Muscle of leg (tissue), 11 donors: ENCODE measurements around the gene CDC42BPB. TPM values are rescaled to one million over a fixed set of nuclear protein-coding genes. Genes with fewer than 3 reads are reported as not detected.
A peak's percentile ranks its signal among the peaks of the same experiment; 100 is the strongest.

Experiments used
- DNase-seq: peaks from one replicate; pipeline ENCODE4 v3.0.0; 2013
- H3K27ac ChIP-seq: one replicate; pipeline ENCODE4 v1.5.1; 2013; ENCODE audit warnings: mild to moderate bottlenecking, low read length, control low read depth
- H3K27me3 ChIP-seq: one replicate; pipeline ENCODE4 v1.6.1; 2013; ENCODE audit warnings: low read length; ENCODE audit not compliant: control insufficient read depth, insufficient read depth
- H3K36me3 ChIP-seq: one replicate; pipeline ENCODE4 v1.6.1; 2013; ENCODE audit warnings: low read length; ENCODE audit not compliant: control insufficient read depth, insufficient read depth
- H3K4me1 ChIP-seq: one replicate; pipeline ENCODE4 v1.6.1; 2013; ENCODE audit warnings: low read length; ENCODE audit not compliant: control insufficient read depth, insufficient read depth
- H3K4me3 ChIP-seq: one replicate; pipeline ENCODE4 v1.5.1; 2013; ENCODE audit warnings: low read length, control low read depth
- H3K9me3 ChIP-seq: replicated peaks from 2 replicates; pipeline ENCODE4 v1.6.1; 2013; ENCODE audit warnings: low read depth, low read length; ENCODE audit not compliant: control insufficient read depth
- WGBS: methylation state at CpG from one replicate; pipeline ENCODE4 v1.1.5; 2013; ENCODE audit warnings: missing lambda C conversion rate; ENCODE audit not compliant: insufficient coverage; 5-methylcytosine and 5-hydroxymethylcytosine counted together
- polyA plus RNA-seq, 8 donors: library from polyadenylated mRNA; unstranded; fragments of 120-200 nt; gene quantifications; one replicate each; pipeline versions ENCODE4 v1.2.1 to v1.2.3, GENCODE V29; 2013; ENCODE audit warnings: inconsistent platforms in 1 of 8, low replicate concordance in 1 of 8; ENCODE audit not compliant: insufficient read length in 8 of 8, insufficient read depth in 1 of 8
- total RNA-seq: library from RNA; stranded (reverse); fragments of 120-200 nt; gene quantifications from one replicate; pipeline ENCODE4 v1.2.4, GENCODE V29; 2013

CDC42BPB gene
- total and polyA plus RNA-seq, 9 donors, result 34.8 to 65.7 (median 55.4) TPM

DNA sequence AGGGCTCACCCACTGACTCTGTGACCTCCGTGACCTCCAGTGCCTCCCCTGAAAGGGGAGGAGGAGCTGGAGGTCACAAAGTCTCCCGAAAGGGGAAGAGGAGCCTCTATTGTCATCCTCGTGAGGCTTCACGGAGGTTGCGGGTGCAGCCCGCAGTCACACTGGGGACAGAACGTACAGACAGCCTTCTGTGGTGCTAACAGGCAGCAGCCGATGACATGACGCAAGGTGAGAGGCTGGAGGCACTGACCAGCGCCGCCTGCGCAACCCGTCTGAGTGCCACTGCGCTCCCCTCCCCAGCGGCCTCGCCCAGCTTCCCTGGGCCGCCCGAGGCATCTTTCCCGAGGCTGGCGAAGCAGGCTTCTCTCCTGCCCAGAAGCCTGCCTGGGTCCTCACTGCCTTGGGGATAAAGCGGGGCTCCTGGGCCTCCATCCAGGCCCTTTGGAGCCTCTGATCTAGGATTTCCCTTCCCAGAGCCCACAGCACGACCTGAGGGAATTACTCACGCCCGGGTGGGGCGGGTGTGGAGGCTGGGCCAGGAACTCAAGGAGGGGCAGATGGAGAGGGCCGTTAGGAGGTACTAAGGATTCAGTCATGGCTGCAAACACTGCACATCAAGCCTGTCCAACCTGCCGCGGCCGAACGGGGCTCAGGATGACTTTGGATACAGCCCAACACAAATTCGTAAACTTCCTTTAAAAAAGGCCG, 14.3 kb upstream of the CDC42BPB start:
- Histone ChIP-seq H3K9me3 (no peaks in the 10 kb centered on the region), H3K36me3 (no peaks in the 10 kb centered on the region), H3K27me3 (peaks cover 2% of the 10 kb centered on the region), H3K27ac (no peak overlapping the region), H3K4me1 (peaks cover 9% of the 10 kb centered on the region), H3K4me3 (no peak overlapping the region)
- 74% methylated on average over 25 of the region's 32 CpGs for WGBS
- no peak for DNase-seq

DNA sequence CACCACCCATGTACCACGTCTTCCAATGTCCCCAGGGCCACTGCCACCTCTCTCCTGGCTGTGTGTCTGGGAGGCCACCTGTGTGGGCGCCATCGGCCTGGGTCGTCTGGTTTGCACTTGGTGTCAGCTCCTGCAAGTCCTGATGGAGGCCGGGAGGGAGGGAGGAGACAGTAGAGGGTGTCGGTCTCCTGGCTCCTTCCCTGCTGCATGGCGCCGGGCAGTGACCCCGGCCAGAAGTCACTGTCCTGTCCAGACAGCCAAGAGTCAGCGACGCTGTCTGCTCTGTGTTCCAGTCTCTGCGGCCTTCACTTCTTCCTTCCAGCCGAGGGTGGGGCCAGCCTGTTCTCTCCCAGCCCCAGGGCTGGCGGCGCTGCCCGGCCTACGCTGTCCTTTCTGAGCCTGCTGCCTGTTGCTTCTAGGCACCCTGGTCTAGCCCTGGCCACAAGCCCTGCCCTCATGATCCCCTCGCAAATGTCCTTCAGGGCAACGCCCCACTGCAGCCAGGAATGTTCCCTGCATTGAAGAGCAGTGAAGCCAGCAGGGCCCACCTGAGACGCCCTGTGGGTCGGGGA, 13.7 kb upstream of the CDC42BPB start:
- DNase-seq, result no peak
- WGBS, result 75% methylated on average over 17 of the region's 21 CpGs
- Histone ChIP-seq H3K9me3 (no peaks in the 10 kb centered on the region), H3K27me3 (peaks cover 2% of the 10 kb centered on the region), H3K4me1 (peaks cover 9% of the 10 kb centered on the region), H3K36me3 (no peaks in the 10 kb centered on the region), H3K4me3 (no peak overlapping the region), H3K27ac (no peak overlapping the region)

DNA sequence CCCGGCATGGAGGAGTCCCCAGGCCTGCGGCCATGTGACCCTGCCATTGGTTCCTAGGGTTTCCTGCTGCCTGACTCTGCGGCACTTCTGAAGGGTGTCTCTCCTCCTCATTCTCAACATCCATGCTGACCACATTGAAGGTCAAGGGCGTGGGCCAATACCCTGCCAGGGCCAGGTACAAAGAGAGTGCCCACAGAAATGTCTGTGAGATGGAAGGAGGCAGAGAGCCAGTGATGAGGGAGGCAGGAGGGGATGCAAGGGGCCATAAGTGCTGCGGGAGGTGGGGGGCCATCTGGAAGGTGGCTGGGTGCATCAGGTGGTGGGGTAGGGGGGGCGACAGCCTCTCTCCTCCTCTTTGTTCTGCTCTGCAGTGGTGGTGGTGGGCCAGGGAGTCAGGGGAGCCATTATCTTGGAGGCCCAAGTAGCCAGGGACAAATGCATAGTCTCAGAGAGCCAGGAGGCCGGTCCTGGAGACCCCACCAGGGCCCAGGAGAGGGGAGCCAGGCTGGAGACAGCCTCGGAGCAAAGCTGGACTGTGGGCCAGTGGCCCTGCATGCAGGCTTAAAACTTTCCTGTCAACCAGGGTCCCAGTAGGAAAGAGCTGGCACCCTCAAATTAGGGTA, 13.0 kb upstream of the CDC42BPB start:
- Histone ChIP-seq H3K36me3 (no peaks in the 10 kb centered on the region), H3K9me3 (no peaks in the 10 kb centered on the region), H3K4me1 (peaks cover 12% of the 10 kb centered on the region), H3K4me3 (no peak overlapping the region), H3K27ac (no peak overlapping the region), H3K27me3 (peaks cover 2% of the 10 kb centered on the region)
- DNase-seq, result no peak
- WGBS, result 76% methylated on average over 6 of the region's 8 CpGs

DNA sequence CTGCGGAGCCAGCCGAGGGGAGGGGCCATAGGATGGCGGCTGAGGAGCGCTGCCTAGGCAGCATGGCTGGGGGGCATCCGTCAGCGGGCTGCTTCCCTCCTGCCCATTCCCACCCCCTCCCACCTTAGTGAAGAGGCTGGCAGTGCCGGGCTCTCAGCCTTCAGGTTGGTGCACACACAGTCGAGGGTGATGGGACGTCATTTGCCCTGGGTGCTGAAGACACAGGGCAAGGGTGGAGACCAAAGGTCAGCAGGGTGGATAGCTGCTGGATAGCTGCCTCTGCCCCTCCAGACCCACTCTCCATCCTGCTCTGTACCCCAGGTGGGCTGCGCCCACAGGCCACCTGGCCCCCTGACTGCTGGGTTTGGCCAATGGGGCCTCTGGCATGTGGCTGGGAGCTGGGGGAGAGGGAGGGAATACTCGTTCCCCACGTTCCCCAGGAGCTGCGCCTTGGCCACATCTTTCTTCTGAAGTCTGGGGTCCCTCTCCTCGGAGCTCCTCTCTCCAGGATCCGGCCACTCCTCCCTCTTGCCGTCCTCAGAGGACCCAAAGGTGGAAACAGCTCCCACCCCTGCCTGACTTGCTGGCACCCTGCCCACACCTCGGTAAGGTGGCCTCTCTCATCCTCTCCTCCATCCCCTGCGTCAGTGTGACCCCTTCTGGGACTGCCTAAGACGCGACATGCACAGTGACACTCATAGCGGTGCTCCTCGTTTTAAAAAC, 11.2 kb upstream of the CDC42BPB start:
- H3K4me3 ChIP-seq, result no peak overlapping the region
- H3K36me3 ChIP-seq, result no peaks in the 10 kb centered on the region
- H3K27ac ChIP-seq, result no peak overlapping the region
- peaks cover 3% of the 10 kb centered on the region for H3K4me1 ChIP-seq
- 64% methylated on average over 12 of the region's 22 CpGs for WGBS
- peaks cover 2% of the 10 kb centered on the region for H3K27me3 ChIP-seq
- DNase-seq, result no peak
- no peaks in the 10 kb centered on the region for H3K9me3 ChIP-seq

DNA sequence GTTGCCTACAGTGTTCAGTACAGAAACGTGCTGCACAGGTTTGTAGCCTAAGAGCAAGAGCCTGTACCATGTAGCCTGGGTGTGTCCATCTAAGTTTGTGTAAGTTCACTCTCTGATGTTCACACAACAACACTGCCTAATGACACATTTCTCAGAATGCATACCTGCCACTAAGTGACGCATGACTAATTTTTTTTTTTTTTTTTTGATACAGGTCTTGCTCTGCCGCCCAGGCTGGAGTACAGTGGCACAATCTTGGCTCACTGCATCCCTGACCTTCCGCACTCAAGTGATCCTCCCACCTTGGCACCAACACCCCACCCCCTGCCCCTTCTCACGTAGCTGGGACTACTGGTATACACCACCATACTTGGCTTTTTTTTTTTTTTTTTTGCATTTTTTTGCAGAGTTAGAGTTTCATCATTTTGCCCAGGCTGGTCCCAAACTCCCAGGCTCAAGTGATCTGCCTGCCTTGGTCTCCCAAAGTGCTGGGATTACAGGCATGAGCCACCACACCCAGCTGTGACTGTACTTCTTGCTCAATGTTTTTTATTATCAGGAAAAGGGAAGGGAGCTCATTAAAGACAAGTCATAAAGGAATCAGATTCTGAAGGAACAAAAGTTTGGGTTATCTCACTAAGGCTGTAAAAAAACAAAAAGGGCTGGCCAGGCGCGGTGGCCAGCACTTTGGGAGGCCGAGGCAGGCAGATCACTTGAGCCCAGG, 10.0 kb upstream of the CDC42BPB start:
- H3K36me3 ChIP-seq, result no peaks in the 10 kb centered on the region
- H3K4me3 ChIP-seq, result no peak overlapping the region
- H3K27ac ChIP-seq, result no peak overlapping the region
- 79% methylated on average over 7 of the region's 8 CpGs for WGBS
- DNase-seq, result no peak
- peaks cover 2% of the 10 kb centered on the region for H3K27me3 ChIP-seq
- H3K9me3 ChIP-seq, result no peaks in the 10 kb centered on the region
- H3K4me1 ChIP-seq, result peaks cover 3% of the 10 kb centered on the region

DNA sequence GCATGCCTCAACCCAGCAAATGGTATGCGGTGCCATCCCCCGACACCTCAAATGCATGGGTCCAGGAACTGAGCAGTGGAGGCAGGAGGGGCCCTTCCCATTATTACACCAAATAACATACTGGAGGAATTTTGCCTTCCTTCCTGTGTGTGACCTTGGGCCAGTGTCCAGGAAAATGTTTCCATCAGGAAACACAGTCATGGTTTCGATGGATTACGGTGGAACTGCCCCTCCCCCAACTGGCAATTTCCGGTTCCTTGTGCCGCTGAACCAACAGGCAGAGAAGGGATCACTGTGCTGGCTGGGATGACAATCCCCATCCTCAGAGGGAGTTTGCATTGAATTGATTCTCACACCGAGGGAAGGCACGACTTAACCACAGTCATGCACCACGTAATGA, 9.1 kb upstream of the CDC42BPB start:
- H3K9me3 ChIP-seq, result no peaks in the 10 kb centered on the region
- peaks cover 2% of the 10 kb centered on the region for H3K27me3 ChIP-seq
- 58% methylated on average over 6 of the region's 9 CpGs for WGBS
- peak overlapping the region; percentile 65 for H3K27ac ChIP-seq
- H3K36me3 ChIP-seq, result no peaks in the 10 kb centered on the region
- H3K4me3 ChIP-seq, result no peak overlapping the region
- no peak for DNase-seq
- H3K4me1 ChIP-seq, result peaks cover 3% of the 10 kb centered on the region

DNA sequence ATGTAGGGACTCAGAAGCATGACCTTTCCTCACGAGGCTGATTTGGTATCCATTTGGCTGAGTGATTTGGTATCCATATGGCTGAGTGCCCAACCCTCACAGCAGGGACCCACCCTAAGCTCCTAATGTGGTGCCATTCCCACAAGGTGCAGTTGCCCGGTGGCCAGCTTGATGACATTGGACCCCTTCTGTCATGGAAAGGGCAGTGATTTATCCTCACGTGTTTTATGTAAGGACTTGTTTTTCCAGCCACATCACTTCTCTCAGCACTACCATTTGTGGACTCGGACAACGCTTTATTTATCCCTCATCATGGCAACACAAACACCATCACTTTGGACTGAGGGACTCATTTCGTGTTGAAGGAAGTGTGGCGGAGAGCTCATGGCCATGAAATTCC, 8.5 kb upstream of the CDC42BPB start:
- peaks cover 3% of the 10 kb centered on the region for H3K4me1 ChIP-seq
- peak overlapping the region; percentile 65 for H3K27ac ChIP-seq
- no CpG with 5 or more reads among the region's 7 CpGs for WGBS
- H3K9me3 ChIP-seq, result no peaks in the 10 kb centered on the region
- no peak for DNase-seq
- H3K27me3 ChIP-seq, result peaks cover 2% of the 10 kb centered on the region
- H3K4me3 ChIP-seq, result no peak overlapping the region
- no peaks in the 10 kb centered on the region for H3K36me3 ChIP-seq

DNA sequence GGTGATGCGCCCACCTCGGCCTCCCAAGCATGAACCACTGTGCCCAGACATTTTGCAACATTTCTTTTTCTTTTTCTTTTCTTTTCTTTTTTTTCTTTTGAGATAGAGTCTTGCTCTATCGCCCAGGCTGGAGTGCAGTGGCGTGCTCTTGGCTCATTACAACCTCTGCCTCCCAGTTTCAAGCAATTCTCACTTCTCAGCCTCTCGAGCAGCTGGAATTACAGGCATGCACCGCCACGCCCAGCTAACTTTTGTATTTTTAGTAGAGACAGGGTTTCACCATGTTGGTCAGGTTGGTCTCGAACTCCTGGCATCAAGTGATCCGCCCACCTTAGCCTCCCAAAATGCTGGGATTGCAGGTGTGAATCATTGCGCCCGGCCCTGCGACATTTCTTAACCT, 7.6 kb upstream of the CDC42BPB start:
- H3K27ac ChIP-seq, result no peak overlapping the region
- H3K27me3 ChIP-seq, result peaks cover 2% of the 10 kb centered on the region
- H3K4me3 ChIP-seq, result no peak overlapping the region
- no peaks in the 10 kb centered on the region for H3K9me3 ChIP-seq
- 95% methylated on average over 4 of the region's 12 CpGs for WGBS
- H3K4me1 ChIP-seq, result peaks cover 6% of the 10 kb centered on the region
- DNase-seq, result no peak
- peaks cover under 1% of the 10 kb centered on the region for H3K36me3 ChIP-seq

DNA sequence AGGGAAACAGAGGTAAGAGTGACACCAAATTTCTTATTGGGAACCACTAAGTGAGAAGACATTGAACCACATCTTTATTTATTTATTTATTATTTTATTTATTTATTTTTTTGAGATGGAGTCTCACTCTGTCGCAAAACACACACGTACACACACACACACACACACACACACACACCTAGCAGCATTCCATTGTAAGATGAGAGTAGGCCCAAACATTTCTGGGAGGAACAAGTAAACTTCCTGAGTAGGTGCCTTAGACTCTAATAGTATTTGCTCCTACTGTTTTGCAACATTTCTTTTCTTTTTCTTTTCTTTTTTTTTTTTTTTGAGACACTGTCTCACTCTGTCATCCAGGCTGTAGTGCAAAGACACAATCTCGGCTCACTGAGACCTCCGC, 7.1 kb upstream of the CDC42BPB start:
- WGBS, result no CpG with 5 or more reads among the region's 4 CpGs
- Histone ChIP-seq H3K9me3 (no peaks in the 10 kb centered on the region), H3K4me1 (peaks cover 11% of the 10 kb centered on the region), H3K27me3 (peaks cover 2% of the 10 kb centered on the region), H3K4me3 (no peak overlapping the region), H3K36me3 (peaks cover 3% of the 10 kb centered on the region), H3K27ac (no peak overlapping the region)
- no peak for DNase-seq
